A673 (cell line): ENCODE measurements around the gene CAMK4. TPM values are rescaled to one million over a fixed set of nuclear protein-coding genes. Genes with fewer than 3 reads are reported as not detected.

ENCODE experiments used
- BruUV-seq: library from RNA; stranded (reverse); fragments of 400-500 nt; replicated peaks from 2 replicates; lab custom pipeline; 2021; lab: Mats Ljungman, UMichigan
- CTCF ChIA-PET: fragments of 300-600 bp; sonication (Branson Sonifier 250); formaldehyde crosslinking; loops from one replicate; lab custom pipeline; 2022; ENCODE audit warnings: antibody characterized with exemption; lab: Charles Lee
- POLR2A ChIA-PET: fragments of 300-600 bp; sonication (Branson Sonifier 250); formaldehyde crosslinking; loops from one replicate; lab custom pipeline; 2022; ENCODE audit warnings: antibody characterized with exemption; ENCODE audit not compliant: low non-redundant PET; lab: Charles Lee
- DNase-seq: peaks from one replicate; pipeline ENCODE4 v3.0.0-alpha.2; 2015; ENCODE audit warnings: low spot score
- H3K27ac ChIP-seq: fragments of 200-600 bp; sonication (generic); 2 replicates; pipeline ENCODE4 v1.5.1; 2016; ENCODE audit warnings: mixed run types, low read depth, mild to moderate bottlenecking, mixed read lengths, antibody characterized with exemption, low read length; ENCODE audit not compliant: poor library complexity, severe bottlenecking
- H3K27me3 ChIP-seq: fragments of 200-600 bp; sonication (generic); replicated peaks from 2 replicates; pipeline ENCODE4 v1.6.1; 2017; ENCODE audit warnings: mixed run types, low read depth, mild to moderate bottlenecking, mixed read lengths, antibody characterized with exemption, low read length; ENCODE audit not compliant: insufficient read depth, poor library complexity
- H3K36me3 ChIP-seq: fragments of 200-600 bp; sonication (generic); 2 replicates; pipeline ENCODE4 v1.6.1; 2016; ENCODE audit warnings: mixed run types, mild to moderate bottlenecking, mixed read lengths, antibody characterized with exemption, low read length; ENCODE audit not compliant: insufficient read depth, poor library complexity, severe bottlenecking
- H3K4me1 ChIP-seq: fragments of 200-600 bp; sonication (generic); 2 replicates; pipeline ENCODE4 v1.6.1; 2017; ENCODE audit warnings: mixed run types, mild to moderate bottlenecking, mixed read lengths, antibody characterized with exemption, low read length; ENCODE audit not compliant: insufficient read depth, poor library complexity, severe bottlenecking
- H3K4me3 ChIP-seq: fragments of 200-600 bp; sonication (generic); 2 replicates; pipeline ENCODE4 v1.5.1; 2016; ENCODE audit warnings: low read depth, mixed run types, mild to moderate bottlenecking, mixed read lengths, low read length; ENCODE audit not compliant: poor library complexity, severe bottlenecking
- H3K9me3 ChIP-seq: fragments of 200-600 bp; sonication (generic); 2 replicates; pipeline ENCODE4 v1.6.1; 2016; ENCODE audit warnings: mixed run types, low read depth, mild to moderate bottlenecking, mixed read lengths, antibody characterized with exemption, low read length; ENCODE audit not compliant: poor library complexity, severe bottlenecking
- CTCF ChIP-seq: fragments of 300-800, 200-600 bp; sonication (generic); conservative IDR thresholded peaks from 2 replicates; pipeline ENCODE4 v1.5.1; 2017; ENCODE audit warnings: low read depth, mild to moderate bottlenecking, antibody characterized with exemption, low read length, moderate library complexity, mixed read lengths
- EZH2 ChIP-seq: fragments of 200-600 bp; sonication (generic); IDR thresholded peaks from 2 replicates; pipeline ENCODE4 v1.6.1; 2017; ENCODE audit warnings: borderline replicate concordance, low read depth, mild to moderate bottlenecking, mixed read lengths, antibody characterized with exemption, low read length; ENCODE audit not compliant: poor library complexity, severe bottlenecking
- intact Hi-C: fragments of 100-400 bp; cut with micrococcal nuclease; formaldehyde crosslinking; loops from one replicate; pipeline ENCODE4 v1.10.0; 2022; ENCODE audit not compliant: unreplicated experiment
- total RNA-seq: library from RNA; stranded (reverse); gene quantifications from 2 replicates; pipeline ENCODE4 v1.2.3, GENCODE V29; 2021

Gene CAMK4
- total RNA-seq, 1 experiment from 2014 or later = 0.88 TPM

DNA sequence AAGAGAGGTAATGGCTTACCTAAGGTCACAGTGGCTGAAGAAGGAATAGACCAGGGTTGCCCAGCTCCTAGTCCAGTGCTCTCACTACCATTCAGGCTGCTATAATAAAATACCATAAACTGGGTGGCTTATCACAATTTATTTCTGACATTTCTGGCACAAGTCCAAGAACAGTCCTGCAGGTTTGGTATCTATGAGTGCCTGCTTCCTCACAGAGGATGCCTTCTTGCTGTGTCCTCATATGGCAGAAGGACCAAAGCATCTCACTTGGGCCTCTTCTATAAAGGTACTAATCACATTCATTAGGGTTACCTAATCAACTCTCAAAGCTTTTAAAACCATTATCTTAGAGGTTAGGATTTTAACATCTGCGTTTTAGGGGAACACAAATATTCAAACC is 271.0 kb downstream of the CAMK4 start:
- H3K9me3 ChIP-seq = no peaks in the 10 kb centered on the region
- peaks cover 33% of the 10 kb centered on the region for H3K36me3 ChIP-seq
- H3K27me3 ChIP-seq = no peaks in the 10 kb centered on the region
- H3K27ac ChIP-seq = no peak overlapping the region
- intact Hi-C loops = no loop called here
- H3K4me3 ChIP-seq = no peak overlapping the region
- TF ChIP-seq CTCF = no peak
- ChIA-PET POLR2A (no interaction called here), CTCF (no interaction called here)
- BruUV-seq = no TSS peak
- no peak for DNase-seq
- H3K4me1 ChIP-seq = peaks cover 5% of the 10 kb centered on the region

- Histone ChIP-seq H3K9me3 (no peaks in the 10 kb centered on the region), H3K4me3 (no peak overlapping the region), H3K27ac (no peak overlapping the region), H3K36me3 (peaks cover 41% of the 10 kb centered on the region), H3K4me1 (peaks cover 5% of the 10 kb centered on the region), H3K27me3 (no peaks in the 10 kb centered on the region)
- intact Hi-C loops = no loop called here
- no TSS peak for BruUV-seq
- no peak for DNase-seq
- CTCF ChIA-PET = no interaction called here
- POLR2A ChIA-PET = no interaction called here
- no peak for TF ChIP-seq CTCF
- TF ChIP-seq EZH2 = no peak
Observed at GRCh38 chr5:111498346-111498745, 274.2 kb downstream of the CAMK4 start.

GRCh38 chr5:111502956-111503355 is 278.8 kb downstream of the CAMK4 start:
- Histone ChIP-seq H3K27ac (no peak overlapping the region), H3K9me3 (no peaks in the 10 kb centered on the region), H3K4me1 (no peaks in the 10 kb centered on the region), H3K36me3 (peaks cover 40% of the 10 kb centered on the region), H3K27me3 (no peaks in the 10 kb centered on the region), H3K4me3 (no peak overlapping the region)
- no peak for DNase-seq
- no TSS peak for BruUV-seq
- intact Hi-C loops = no loop called here
- POLR2A ChIA-PET = no interaction called here
- CTCF ChIA-PET = no interaction called here
- no peak for TF ChIP-seq EZH2
- TF ChIP-seq CTCF = no peak
